GM21786 (cell line): ENCODE measurements around the gene CENPK.
"Not testable (repeated sequence)": the region's sequence is repeated elsewhere in the genome, so short reads cannot be mapped to it uniquely, and the experiment has no call there.

Source experiments
- ATAC-seq: cut with Tn5 transposase; IDR thresholded peaks from one replicate; pipeline ENCODE4 v1.9.1; 2021; ENCODE audit not compliant: unreplicated experiment

The CENPK gene

GRCh38 chr5:65508978-65509377 lies 54.0 kb downstream of the CENPK start:
- ATAC-seq, result no peak

- ATAC-seq, result no peak
These were observed 56.0 kb downstream of the CENPK start for GRCh38 chr5:65506961-65507360.

GRCh38 chr5:65489119-65489518 lies 73.8 kb downstream of the CENPK start:
- ATAC-seq, result no peak

- not testable (repeated sequence) for ATAC-seq
These were observed 74.8 kb downstream of the CENPK start for GRCh38 chr5:65488038-65488687.

GRCh38 chr5:65486803-65487202 lies 76.2 kb downstream of the CENPK start:
- not testable (repeated sequence) for ATAC-seq

GRCh38 chr5:65485405-65485804 lies 77.6 kb downstream of the CENPK start:
- ATAC-seq, result no peak

- ATAC-seq, result peak; percentile 57
These were observed 79.2 kb downstream of the CENPK start for GRCh38 chr5:65483546-65484346.

GRCh38 chr5:65482736-65483545 lies 80.0 kb downstream of the CENPK start:
- no peak for ATAC-seq

- no peak for ATAC-seq
These were observed 80.7 kb downstream of the CENPK start for GRCh38 chr5:65482296-65482735.

GRCh38 chr5:65481635-65482295 lies 81.2 kb downstream of the CENPK start, which contains the start of gene ADAMTS6:
Gene ADAMTS6, minus strand, starts transcription at chr5:65481920. Its CDS starts 8,247 bp downstream, at chr5:65473673.
- ATAC-seq, result peak; percentile 71

- ATAC-seq, result peak; percentile 5
These were observed 81.8 kb downstream of the CENPK start for GRCh38 chr5:65481171-65481581.

- peak; percentile 26 for ATAC-seq
These were observed 82.6 kb downstream of the CENPK start for GRCh38 chr5:65480306-65480865.

GRCh38 chr5:65479527-65479926 lies 83.4 kb downstream of the CENPK start:
- no peak for ATAC-seq

- ATAC-seq, result no peak
These were observed 84.6 kb downstream of the CENPK start for GRCh38 chr5:65478336-65478735.

- ATAC-seq, result no peak
These were observed 87.1 kb downstream of the CENPK start for GRCh38 chr5:65475895-65476294.

- ATAC-seq, result no peak
These were observed 87.6 kb downstream of the CENPK start for GRCh38 chr5:65475336-65475735.

- ATAC-seq, result no peak
These were observed 88.7 kb downstream of the CENPK start for GRCh38 chr5:65474130-65474711.

GRCh38 chr5:65468633-65469032 lies 94.3 kb downstream of the CENPK start:
- ATAC-seq, result no peak
